ENCODE data around the gene CDCP1. TPM values are rescaled to one million over a fixed set of nuclear protein-coding genes. Genes with fewer than 3 reads are reported as not detected.
A peak's percentile ranks its signal among the peaks of the same experiment; 100 is the strongest.

Gene CDCP1
- total and polyA plus RNA-seq, 9 donors = 0.04 to 1.9 (median 0.37) TPM

DNA sequence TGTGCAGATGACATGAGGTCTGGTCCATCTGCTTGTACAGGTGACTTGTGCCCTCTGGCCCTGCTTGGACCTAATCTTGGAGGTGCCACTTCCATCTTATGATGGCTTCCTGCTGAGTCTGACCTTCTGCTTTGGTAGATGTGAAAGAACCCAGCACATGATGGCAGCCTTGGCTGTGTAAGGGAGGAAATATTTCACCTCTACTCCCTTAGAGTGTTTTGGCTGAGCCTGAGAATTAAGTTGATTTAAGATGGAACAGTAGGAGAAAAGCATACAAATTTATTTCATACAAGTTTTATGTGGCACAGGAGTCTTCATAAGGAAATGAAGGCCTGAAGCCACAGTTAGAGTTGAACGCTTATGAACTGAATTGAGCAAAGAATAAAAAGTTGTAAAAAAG lies 27.6 kb upstream of the CDCP1 start:
- no CpG with 5 or more reads among the region's 1 CpG for WGBS (ENCODE audit: insufficient coverage)
- no peak for DNase-seq
- H3K27me3 ChIP-seq (ENCODE audit: control insufficient read depth, insufficient read depth, low read length) = no peaks in the 10 kb centered on the region

GRCh38 chr3:45171283-45171682 lies 25.1 kb upstream of the CDCP1 start:
- DNase-seq = no peak
- no peak overlapping the region for H3K27ac ChIP-seq (ENCODE audit: low read length)
- no peak overlapping the region for H3K4me3 ChIP-seq (ENCODE audit: low read length)
- H3K4me1 ChIP-seq (ENCODE audit: control insufficient read depth, insufficient read depth, low read length) = peaks cover 27% of the 10 kb centered on the region
- no peaks in the 10 kb centered on the region for H3K9me3 ChIP-seq (replicated peaks; ENCODE audit: control insufficient read depth, low read depth, low read length)
- no peaks in the 10 kb centered on the region for H3K27me3 ChIP-seq (ENCODE audit: control insufficient read depth, insufficient read depth, low read length)
- H3K36me3 ChIP-seq (ENCODE audit: control insufficient read depth, insufficient read depth, low read length) = no peaks in the 10 kb centered on the region
- 54% methylated on average over 2 of the region's 4 CpGs for WGBS (ENCODE audit: insufficient coverage)

More for the DNA sequence above, 27.6 kb upstream of the CDCP1 start:
- Histone ChIP-seq H3K27ac (ENCODE audit: low read length) (no peak overlapping the region), H3K9me3 (replicated peaks; ENCODE audit: control insufficient read depth, low read depth, low read length) (no peaks in the 10 kb centered on the region), H3K36me3 (ENCODE audit: control insufficient read depth, insufficient read depth, low read length) (no peaks in the 10 kb centered on the region), H3K4me1 (ENCODE audit: control insufficient read depth, insufficient read depth, low read length) (peaks cover 24% of the 10 kb centered on the region), H3K4me3 (ENCODE audit: low read length) (no peak overlapping the region)

- H3K27me3 ChIP-seq (ENCODE audit: control insufficient read depth, insufficient read depth, low read length) = no peaks in the 10 kb centered on the region
- peak; percentile 33 for DNase-seq
- H3K9me3 ChIP-seq (replicated peaks; ENCODE audit: control insufficient read depth, low read depth, low read length) = no peaks in the 10 kb centered on the region
- H3K4me1 ChIP-seq (ENCODE audit: control insufficient read depth, insufficient read depth, low read length) = peaks cover 30% of the 10 kb centered on the region
- no peaks in the 10 kb centered on the region for H3K36me3 ChIP-seq (ENCODE audit: control insufficient read depth, insufficient read depth, low read length)
- WGBS (ENCODE audit: insufficient coverage) = no CpG with 5 or more reads among the region's 3 CpGs
- no peak overlapping the region for H3K4me3 ChIP-seq (ENCODE audit: low read length)
- peak overlapping the region; percentile 72 for H3K27ac ChIP-seq (ENCODE audit: low read length)
These were observed 23.9 kb upstream of the CDCP1 start for GRCh38 chr3:45170096-45170495.

- H3K4me3 ChIP-seq (ENCODE audit: low read length) = no peak overlapping the region
- 79% methylated on average over 5 of the region's 12 CpGs for WGBS (ENCODE audit: insufficient coverage)
- no peaks in the 10 kb centered on the region for H3K36me3 ChIP-seq (ENCODE audit: control insufficient read depth, insufficient read depth, low read length)
- peaks cover 36% of the 10 kb centered on the region for H3K4me1 ChIP-seq (ENCODE audit: control insufficient read depth, insufficient read depth, low read length)
- DNase-seq = no peak
- peak overlapping the region; percentile 72 for H3K27ac ChIP-seq (ENCODE audit: low read length)
- H3K27me3 ChIP-seq (ENCODE audit: control insufficient read depth, insufficient read depth, low read length) = no peaks in the 10 kb centered on the region
- no peaks in the 10 kb centered on the region for H3K9me3 ChIP-seq (replicated peaks; ENCODE audit: control insufficient read depth, low read depth, low read length)
These were observed 23.1 kb upstream of the CDCP1 start for GRCh38 chr3:45169125-45169904.

- H3K27me3 ChIP-seq (ENCODE audit: control insufficient read depth, insufficient read depth, low read length) = no peaks in the 10 kb centered on the region
- WGBS (ENCODE audit: insufficient coverage) = no CpG with 5 or more reads among the region's 4 CpGs
- peaks cover 41% of the 10 kb centered on the region for H3K4me1 ChIP-seq (ENCODE audit: control insufficient read depth, insufficient read depth, low read length)
- H3K36me3 ChIP-seq (ENCODE audit: control insufficient read depth, insufficient read depth, low read length) = no peaks in the 10 kb centered on the region
- no peak overlapping the region for H3K27ac ChIP-seq (ENCODE audit: low read length)
- H3K9me3 ChIP-seq (replicated peaks; ENCODE audit: control insufficient read depth, low read depth, low read length) = no peaks in the 10 kb centered on the region
- DNase-seq = no peak
- H3K4me3 ChIP-seq (ENCODE audit: low read length) = no peak overlapping the region
These were observed 22.3 kb upstream of the CDCP1 start for GRCh38 chr3:45168451-45168850.

DNA sequence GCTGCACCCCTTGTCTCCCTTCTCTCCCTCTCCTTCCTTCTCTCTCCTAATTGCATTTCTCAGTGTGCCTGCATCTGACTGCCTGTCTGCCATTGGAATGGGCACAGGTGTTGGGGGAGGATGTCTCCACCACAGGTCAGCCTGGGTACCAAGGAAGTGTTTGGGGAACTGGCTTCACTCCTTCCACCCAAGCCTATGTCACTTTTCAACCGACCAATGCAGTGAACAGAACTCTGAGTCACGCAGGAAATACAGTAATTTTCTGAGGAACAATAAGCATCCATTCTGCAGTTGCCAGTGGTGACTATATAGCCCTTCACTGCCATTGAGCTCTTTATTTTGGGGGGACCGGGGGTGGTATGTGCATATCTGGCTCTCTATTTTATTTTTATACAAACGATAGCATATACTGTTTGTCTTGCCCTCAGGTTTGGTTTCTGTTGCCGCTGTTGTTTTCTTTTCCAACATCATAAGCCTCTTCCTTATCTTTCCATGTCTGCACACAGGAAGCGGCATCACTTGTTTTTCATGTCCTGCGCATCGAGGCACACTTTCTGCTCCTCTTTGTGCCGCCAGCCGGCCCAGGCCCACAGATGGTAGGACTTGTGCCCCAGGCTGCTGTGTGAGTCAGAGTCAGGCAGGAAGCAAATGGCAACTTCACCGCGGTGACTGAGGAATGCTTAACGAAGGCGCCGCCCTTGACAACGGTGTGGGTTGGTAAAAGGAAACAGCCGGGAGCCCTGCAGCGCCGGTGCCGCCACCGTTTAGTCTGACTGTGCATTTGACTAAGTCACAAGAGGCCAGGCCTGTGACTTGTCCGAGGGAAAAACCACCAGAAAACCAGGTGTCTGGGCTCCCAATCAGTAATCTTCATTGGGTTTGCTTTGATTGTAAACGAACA lies 21.1 kb upstream of the CDCP1 start:
- 24% methylated on average over 19 of the region's 23 CpGs for WGBS (ENCODE audit: insufficient coverage)
- DNase-seq = peak; percentile 68
- peaks cover 43% of the 10 kb centered on the region for H3K4me1 ChIP-seq (ENCODE audit: control insufficient read depth, insufficient read depth, low read length)
- no peaks in the 10 kb centered on the region for H3K36me3 ChIP-seq (ENCODE audit: control insufficient read depth, insufficient read depth, low read length)
- no peaks in the 10 kb centered on the region for H3K9me3 ChIP-seq (replicated peaks; ENCODE audit: control insufficient read depth, low read depth, low read length)
- H3K27me3 ChIP-seq (ENCODE audit: control insufficient read depth, insufficient read depth, low read length) = no peaks in the 10 kb centered on the region
- peak overlapping the region; percentile 57 for H3K27ac ChIP-seq (ENCODE audit: low read length)
- H3K4me3 ChIP-seq (ENCODE audit: low read length) = no peak overlapping the region

- no peak for DNase-seq
- Histone ChIP-seq H3K27me3 (ENCODE audit: control insufficient read depth, insufficient read depth, low read length) (no peaks in the 10 kb centered on the region), H3K9me3 (replicated peaks; ENCODE audit: control insufficient read depth, low read depth, low read length) (no peaks in the 10 kb centered on the region), H3K27ac (ENCODE audit: low read length) (no peak overlapping the region), H3K4me1 (ENCODE audit: control insufficient read depth, insufficient read depth, low read length) (peaks cover 43% of the 10 kb centered on the region), H3K36me3 (ENCODE audit: control insufficient read depth, insufficient read depth, low read length) (no peaks in the 10 kb centered on the region), H3K4me3 (ENCODE audit: low read length) (no peak overlapping the region)
- 50% methylated on average over 2 of the region's 3 CpGs for WGBS (ENCODE audit: insufficient coverage)
These were observed 20.2 kb upstream of the CDCP1 start for GRCh38 chr3:45166321-45166879.

DNA sequence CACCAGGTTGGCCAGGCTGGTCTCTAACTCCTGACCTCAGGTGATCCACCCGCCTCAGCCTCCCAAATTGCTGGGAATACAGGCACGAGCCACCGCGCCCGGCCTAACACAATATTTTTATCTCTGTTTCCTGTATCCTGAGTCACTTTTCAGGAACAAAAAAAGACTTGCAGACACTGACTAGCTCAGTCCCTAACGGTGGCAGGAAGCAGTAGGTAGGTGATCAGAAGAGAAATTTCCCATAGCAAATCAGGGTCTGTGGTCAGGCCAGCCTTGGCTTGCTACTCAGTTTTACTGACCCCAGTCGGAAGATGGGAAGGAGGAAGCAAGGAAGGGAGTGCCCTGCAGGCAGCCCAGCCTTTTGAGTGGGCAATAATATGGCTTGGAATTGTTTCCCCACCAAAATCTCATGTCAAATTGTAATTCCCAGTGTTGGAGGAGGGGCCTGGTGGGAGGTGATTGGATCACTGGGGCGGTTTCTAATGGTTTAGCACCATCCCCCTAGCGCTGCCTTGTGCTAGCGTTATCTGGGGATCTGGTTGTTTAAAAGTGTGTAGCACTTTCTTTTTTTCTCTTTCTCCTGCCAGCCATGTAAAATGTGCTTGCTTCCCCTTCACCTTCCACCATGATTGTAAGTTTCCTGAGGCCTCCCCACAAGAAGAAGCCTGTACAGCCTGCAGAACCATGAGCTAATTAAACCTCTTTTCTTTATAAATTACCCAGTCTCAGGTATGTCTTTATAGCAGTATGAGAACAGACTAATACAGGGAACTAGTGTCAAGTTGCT lies 19.5 kb upstream of the CDCP1 start:
- no peak for DNase-seq
- 95% methylated on average over 5 of the region's 10 CpGs for WGBS (ENCODE audit: insufficient coverage)
- Histone ChIP-seq H3K4me3 (ENCODE audit: low read length) (no peak overlapping the region), H3K4me1 (ENCODE audit: control insufficient read depth, insufficient read depth, low read length) (peaks cover 39% of the 10 kb centered on the region), H3K36me3 (ENCODE audit: control insufficient read depth, insufficient read depth, low read length) (no peaks in the 10 kb centered on the region), H3K27ac (ENCODE audit: low read length) (no peak overlapping the region), H3K27me3 (ENCODE audit: control insufficient read depth, insufficient read depth, low read length) (no peaks in the 10 kb centered on the region), H3K9me3 (replicated peaks; ENCODE audit: control insufficient read depth, low read depth, low read length) (no peaks in the 10 kb centered on the region)

DNA sequence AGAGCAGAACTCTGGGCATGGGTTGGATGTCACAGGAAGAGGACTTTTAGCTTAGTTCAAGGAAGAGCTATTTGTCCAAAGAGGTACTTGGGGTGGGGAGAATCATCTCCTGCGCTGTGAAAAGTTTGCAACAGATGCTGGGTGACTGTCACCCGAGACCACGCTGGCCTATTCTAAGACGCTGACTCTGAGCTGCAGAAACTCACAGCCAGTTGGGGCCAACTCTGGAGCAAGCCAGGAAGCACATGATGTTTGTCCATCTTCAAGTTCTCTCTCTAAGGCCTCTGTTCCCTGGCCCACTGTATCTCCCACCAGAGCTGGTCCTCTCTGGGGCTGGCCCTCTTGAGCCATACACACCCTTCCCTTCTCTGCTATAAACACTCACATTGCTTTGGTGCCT lies 17.9 kb upstream of the CDCP1 start:
- Histone ChIP-seq H3K4me3 (ENCODE audit: low read length) (no peak overlapping the region), H3K4me1 (ENCODE audit: control insufficient read depth, insufficient read depth, low read length) (peaks cover 26% of the 10 kb centered on the region), H3K27ac (ENCODE audit: low read length) (peak overlapping the region; percentile 76), H3K27me3 (ENCODE audit: control insufficient read depth, insufficient read depth, low read length) (no peaks in the 10 kb centered on the region), H3K9me3 (replicated peaks; ENCODE audit: control insufficient read depth, low read depth, low read length) (no peaks in the 10 kb centered on the region), H3K36me3 (ENCODE audit: control insufficient read depth, insufficient read depth, low read length) (no peaks in the 10 kb centered on the region)
- 70% methylated on average over 4 of the region's 4 CpGs for WGBS (ENCODE audit: insufficient coverage)
- DNase-seq = no peak

Measured in muscle of leg (tissue), 11 donors.